CD1c-positive myeloid dendritic cell (primary cell): ENCODE data around the gene IMMP1L.

Experiments used
- DNase-seq: peaks from one replicate; pipeline ENCODE4 v3.0.0-alpha.2; 2016; ENCODE audit errors: extremely low spot score

The IMMP1L gene

DNA sequence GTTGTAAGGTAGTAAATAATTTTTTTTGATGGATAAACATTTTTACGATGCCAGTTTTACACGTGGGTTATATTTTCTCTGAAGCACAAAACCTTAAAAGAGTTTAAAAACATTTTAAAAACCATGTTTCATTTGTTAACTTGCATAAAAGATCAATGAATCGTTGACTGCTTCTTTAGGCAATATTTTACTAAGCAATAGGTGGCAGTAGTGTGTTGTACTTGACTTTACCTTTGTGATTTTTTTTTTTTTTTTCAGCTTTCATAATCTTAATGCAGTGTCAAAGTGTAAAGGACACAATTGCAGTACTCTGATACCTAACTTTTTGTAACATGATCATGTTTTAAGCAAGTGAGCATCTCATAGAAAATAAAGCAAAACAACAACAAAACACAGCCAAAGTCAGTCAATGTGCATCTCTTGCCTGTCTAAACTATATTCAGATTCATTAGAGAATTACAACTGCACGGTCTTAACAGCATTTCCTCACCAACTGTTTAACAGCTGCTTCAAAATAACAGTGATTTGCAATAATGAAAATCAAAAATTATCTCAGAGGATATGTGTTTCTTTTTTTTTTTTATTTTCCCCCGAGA, 112.1 kb downstream of the IMMP1L start:
- peak; percentile 10 for DNase-seq

DNA sequence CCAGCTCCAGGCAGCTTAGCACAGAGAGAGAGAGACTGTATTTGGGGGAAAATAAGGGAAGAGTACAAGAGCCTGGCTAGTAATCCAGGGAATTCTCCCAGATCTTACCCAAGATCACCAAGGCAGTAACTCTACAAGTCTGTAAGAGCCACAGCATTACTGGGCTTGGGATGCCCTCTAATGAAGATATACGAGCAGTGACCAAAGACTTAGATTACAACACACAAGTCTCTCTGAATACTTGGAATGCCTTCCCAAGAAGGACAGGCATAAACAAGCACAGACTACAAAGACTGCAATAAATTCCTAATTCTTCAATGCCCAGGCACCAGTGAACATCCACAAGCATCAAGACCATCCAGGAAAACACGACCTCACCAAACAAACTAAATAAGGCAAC, 122.0 kb downstream of the IMMP1L start:
- no peak for DNase-seq

DNA sequence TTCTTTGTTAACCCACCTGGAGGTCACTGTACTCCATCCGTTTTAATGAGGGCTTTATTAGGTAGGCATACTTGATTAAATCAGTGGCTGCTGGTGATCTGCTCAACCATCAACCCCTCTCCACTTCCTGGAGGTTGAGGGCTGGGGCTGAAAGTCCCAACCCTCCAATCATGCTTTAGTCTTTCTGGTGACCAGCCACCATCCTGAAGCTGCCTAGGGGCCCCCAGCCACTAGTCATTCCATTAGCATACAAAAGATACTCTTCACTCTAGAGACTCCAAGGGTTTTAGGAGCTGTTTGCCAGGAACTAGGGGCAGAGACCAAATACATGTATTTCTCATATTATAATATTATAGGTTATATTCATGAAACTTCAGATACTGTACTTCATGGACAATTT, 126.3 kb downstream of the IMMP1L start:
- DNase-seq = no peak
